NCI-H1105 (cell line): ENCODE results near the gene CYP2C9.
"Not testable (repeated sequence)": the region's sequence is repeated elsewhere in the genome, so short reads cannot be mapped to it uniquely, and the experiment has no call there.

Experiments
- DNase-seq: peaks from one replicate; lab custom pipeline; 2025; lab: John Stamatoyannopoulos, UW

Gene CYP2C9

GRCh38 chr10:94938383-94938782 is at the start of gene CYP2C9:
Gene CYP2C9, plus strand, starts transcription at chr10:94938658. Its CDS starts 25 bp downstream, at chr10:94938683.
- no peak for DNase-seq

DNA sequence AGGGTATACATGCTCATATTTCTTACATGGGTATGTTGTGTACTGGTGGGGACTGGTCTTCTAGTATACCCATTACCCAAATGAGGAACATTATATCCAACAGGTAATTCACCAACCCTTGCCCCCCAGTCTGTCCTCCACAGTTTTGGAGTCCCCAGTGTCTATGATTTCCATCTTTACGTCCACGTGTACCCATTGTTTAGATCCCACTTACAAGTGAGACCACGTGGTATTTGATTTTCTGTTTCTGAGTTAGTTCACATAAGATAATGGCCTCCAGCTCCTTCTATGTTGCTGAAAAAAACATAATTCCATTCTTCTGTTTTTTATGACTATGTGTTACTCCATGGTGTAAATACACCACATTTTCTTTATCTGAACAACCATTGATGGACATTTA is 49.3 kb upstream of the CYP2C9 start:
- DNase-seq = no peak

DNA sequence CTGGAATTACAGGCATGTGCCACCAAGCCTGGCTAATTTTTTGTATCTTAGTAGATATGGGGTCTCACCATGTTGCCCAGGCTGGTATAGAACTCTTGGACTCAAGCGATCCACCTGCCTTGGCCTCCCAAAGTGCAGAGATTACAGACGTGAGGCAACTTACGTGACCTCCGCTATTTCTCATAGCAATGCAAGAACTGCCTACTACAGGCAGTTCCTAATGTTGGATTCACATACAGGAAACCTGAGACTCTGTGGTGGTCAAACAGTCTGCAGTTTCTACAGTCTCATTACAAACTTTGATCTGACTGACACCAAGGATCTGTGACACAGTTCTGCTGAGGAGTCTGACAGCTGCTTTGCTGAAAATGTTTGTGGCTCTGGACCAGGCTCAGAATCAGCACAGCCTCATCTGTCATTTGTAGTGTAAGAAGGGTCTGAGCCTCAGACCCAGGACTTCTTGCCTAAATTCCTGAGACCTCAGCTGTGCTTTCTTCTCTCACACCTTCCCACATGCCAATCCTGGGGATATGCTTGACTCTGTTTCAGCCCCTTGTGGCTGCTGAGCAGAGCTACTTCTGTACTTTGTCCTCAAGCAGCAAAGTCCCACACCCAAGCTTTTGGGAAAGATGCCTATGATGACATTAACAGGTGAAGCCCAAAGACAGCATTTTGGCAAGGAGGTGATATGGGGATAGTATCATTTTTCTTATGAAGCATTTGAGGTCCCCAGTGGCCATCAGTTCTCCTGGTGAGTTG is 48.0 kb upstream of the CYP2C9 start:
- DNase-seq = no peak

GRCh38 chr10:94898414-94898813 is 40.0 kb upstream of the CYP2C9 start:
- DNase-seq = not testable (repeated sequence)

GRCh38 chr10:94902080-94902479 is 36.4 kb upstream of the CYP2C9 start:
- no peak for DNase-seq

DNA sequence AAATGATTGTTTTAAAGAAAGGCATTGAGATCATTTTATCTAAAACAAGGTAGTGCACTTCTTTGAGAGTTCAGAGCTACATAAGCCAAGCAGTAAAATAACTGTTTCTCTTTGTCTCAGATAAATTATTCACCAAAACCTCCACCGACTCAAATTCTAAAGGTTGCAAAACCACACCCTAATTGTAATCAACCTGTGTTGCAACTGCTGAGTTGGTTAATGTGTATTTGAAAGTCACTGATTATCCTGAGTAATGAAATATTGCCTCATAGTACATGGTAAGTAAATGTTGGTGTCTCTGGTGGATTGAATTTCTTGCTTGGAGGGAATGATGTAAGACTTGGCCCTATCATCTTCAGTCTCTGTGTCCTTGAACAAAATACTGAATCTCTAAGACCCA is 35.9 kb upstream of the CYP2C9 start:
- no peak for DNase-seq

DNA sequence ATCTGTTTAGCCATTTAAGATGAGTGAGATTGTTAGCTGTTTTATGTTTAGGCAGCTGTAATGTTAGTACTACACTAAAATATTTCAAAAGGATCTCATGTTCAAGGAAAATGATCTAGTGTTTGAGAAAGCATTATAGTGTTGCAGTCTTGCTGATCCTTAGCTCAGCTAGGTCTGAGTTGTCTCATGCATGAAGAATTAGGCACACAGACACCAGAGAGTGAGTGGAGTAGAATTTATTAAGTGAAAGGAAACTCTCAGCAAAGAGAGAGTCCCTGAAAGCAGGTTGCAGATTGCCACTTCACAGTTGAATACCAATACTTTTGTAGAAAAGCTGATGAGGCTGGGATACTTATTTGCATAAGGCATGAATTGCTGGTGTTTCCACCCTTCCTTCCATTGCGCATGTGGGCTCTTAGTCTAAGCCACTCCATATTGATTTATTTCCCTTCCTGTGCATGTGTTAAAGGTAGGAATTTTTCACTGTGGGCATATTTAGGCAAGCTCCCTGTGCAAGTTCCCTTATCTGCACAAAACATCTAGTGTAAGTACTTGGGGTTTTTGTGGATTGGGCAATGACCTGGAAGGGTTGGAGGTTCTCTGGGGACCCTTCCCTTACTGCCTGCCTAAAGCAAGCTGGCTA is 33.8 kb upstream of the CYP2C9 start:
- DNase-seq = not testable (repeated sequence)

DNA sequence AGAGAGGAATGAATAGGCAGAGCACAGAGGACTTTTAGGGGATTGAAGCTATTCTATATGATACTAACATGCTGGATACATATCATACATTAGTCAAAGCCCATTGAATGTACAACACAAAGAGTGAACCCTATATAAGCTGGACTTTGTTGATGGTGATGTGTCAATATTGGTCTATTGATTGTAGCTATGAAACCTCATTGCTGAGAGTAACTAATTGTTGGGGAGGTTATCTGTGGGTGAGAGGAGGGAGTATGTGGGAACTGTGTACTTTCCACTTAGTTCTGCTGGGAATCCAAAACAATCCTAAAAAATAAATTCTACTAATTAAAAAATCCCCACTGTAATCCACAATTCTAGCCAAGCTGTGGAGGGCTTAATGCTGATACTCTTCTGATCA is 22.0 kb upstream of the CYP2C9 start:
- no peak for DNase-seq

DNA sequence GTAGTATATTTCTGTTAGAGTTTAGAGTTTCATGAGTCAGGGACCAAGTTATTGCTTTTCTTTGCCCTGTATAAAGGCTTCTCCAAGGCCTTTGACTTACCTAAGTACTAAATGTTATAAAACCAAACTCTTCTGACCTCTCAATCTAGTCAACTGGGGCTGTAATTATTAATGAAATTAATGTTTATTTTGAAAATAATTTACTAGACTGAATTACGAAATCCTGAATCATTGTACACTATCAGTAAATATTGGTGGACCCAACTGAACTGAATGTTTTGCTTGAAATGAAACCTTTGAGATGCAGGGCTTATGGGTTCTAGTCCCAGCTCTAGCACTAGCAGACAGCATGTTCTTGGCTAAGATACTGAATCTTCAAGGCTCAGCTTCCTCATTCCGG is 1.7 kb upstream of the CYP2C9 start:
- DNase-seq = no peak

GRCh38 chr10:94943432-94944103 is 5.1 kb downstream of the CYP2C9 start:
- DNase-seq = not testable (repeated sequence)

DNA sequence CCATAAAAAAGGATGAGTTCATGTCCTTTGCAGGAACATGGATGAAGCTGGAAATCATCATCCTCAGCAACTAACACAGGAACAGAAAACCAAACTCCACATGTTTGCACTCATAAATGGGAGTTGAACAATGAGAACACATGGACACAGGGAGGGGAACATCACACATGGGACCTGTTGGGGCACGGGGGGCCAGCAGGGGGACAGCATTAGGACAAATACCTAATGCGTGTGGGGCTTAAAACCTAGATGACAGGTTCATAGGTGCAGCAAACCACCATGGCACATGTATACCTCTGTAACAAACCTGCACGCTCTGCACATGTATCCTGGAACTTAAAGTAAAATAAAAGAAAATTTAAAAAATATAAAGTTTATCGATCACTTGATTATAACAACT is 7.7 kb downstream of the CYP2C9 start:
- DNase-seq = not testable (repeated sequence)

- peak; percentile 3 for DNase-seq
These were observed 25.4 kb downstream of the CYP2C9 start for GRCh38 chr10:94963901-94964300.

DNA sequence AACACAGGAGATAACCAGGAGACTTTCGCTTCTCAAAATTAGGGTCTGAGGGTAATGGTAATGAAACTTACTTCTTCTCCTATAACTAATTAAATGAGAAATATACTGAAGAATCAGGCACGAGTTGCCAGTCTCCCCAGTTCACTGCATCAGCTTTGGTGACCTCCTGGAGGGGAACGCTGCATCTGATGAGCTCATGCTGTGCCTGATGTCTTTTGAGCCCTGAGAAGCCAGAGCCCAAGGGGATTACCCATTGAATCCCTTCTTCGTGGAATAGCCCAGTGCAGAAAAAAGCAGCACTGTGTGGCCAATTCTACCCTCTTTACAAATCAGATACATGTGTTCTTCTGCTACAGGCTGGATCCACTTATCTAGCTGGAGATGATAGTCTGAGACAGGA is 45.1 kb downstream of the CYP2C9 start:
- DNase-seq = no peak

- DNase-seq = no peak
These were observed 50.7 kb downstream of the CYP2C9 start for GRCh38 chr10:94989192-94989591.

DNA sequence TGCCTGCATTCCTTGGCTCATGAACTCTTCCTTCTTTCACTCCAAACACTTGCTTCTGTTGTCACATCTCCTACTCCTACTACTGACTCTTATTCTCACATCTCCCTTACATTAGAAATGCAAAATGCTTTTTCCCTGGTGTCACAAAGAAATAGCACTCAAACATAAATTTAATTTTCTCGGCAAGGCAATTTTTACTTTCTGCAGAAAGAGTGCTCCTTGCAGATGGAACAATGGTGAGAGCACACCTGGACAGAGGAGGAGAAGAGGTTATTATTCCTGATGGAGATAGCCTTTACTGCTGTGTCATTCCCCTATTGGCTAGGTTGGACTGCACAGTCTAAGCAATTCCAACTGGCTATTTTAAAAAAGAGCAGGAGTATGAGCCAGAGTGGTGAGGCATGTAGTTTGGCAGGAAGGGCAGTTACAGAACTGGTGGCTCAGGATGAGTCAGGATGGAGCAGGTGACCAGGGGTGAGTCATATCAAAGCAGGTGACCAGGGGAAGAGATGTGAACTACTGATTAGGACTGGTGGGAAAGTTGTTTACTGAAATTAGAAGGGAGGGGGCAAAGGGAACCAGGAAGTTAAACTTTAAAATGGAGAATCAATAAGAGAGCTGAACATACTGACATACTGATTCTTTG is 52.9 kb downstream of the CYP2C9 start:
- no peak for DNase-seq

DNA sequence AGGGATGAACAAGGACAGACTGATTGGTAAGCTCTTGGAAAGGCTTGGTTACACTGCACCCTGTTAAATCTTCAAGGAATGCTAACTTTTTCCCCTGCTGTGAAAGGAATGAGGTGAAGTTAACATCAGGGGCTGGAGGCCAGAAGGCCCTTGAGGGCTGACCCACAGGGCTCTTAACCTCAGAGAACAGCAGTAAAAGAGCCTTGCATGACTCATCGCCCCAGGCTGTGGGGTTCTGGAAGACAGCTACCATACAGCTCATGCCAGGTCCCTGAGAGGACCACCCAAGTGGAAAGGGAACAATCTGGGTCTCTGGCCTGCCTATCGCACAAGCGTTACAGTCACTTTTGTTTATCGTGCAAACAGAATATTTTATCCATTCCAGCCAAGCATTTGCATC is 54.4 kb downstream of the CYP2C9 start:
- DNase-seq = no peak

DNA sequence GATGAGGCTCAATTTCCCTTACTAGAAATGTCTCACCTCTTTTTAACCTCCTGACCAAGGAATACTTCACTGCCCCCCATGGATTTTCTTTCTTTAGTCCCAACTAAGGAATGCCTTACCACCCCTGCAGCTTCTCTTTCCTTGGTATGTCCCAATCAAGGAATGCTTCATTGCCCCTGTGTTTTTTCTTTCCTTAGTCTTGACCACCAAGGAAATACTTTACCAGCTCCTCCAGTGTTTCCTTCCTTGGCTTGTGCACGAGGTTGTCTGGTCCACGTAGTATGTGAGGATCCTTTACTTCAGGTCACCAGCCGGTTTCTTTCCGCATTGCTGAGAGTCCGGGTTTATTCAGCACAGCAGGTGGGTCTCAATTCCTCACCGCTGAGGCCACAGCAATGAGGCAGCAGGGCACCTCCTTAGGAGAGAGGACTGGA is 59.3 kb downstream of the CYP2C9 start:
- no peak for DNase-seq

DNA sequence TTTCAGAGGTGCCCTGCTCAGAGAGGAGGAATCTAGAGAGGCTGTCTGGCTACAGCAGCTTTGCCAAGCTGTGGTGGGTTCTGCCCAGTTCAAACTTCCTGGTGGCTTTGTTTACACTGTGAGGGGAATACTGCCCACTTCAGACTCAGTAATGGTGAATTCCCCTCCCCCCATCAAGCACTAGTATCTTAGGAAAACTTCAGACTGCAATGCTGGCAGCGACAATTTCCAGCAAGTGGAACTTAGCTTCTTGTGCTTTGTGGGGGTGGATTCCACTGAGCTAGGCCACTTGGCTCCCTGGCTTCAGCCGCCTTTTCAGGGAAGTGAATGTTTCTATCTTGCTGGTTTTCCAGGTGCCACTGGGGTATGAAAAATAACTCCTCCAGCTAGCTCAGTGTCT is 88.0 kb downstream of the CYP2C9 start:
- DNase-seq = no peak

DNA sequence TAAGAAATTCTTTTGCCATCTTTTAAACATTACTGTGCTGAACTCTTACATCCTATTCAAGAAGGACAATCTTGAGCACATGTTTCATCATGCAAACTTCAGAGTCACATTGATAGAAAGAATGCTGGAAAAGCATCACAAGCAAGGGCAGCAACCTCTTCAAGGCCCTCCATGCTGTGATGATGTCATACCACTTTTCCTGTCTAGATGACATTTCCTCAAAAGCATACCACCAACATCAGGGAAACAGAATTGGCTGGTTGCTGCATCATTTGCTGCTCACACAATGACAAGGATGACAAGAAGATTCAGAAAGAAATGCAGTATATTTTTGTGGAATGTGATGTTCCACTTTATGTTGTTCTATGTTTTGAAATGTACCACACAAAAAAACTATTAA is 93.2 kb downstream of the CYP2C9 start:
- no peak for DNase-seq

GRCh38 chr10:95034401-95034800 is 95.9 kb downstream of the CYP2C9 start:
- DNase-seq = no peak

DNA sequence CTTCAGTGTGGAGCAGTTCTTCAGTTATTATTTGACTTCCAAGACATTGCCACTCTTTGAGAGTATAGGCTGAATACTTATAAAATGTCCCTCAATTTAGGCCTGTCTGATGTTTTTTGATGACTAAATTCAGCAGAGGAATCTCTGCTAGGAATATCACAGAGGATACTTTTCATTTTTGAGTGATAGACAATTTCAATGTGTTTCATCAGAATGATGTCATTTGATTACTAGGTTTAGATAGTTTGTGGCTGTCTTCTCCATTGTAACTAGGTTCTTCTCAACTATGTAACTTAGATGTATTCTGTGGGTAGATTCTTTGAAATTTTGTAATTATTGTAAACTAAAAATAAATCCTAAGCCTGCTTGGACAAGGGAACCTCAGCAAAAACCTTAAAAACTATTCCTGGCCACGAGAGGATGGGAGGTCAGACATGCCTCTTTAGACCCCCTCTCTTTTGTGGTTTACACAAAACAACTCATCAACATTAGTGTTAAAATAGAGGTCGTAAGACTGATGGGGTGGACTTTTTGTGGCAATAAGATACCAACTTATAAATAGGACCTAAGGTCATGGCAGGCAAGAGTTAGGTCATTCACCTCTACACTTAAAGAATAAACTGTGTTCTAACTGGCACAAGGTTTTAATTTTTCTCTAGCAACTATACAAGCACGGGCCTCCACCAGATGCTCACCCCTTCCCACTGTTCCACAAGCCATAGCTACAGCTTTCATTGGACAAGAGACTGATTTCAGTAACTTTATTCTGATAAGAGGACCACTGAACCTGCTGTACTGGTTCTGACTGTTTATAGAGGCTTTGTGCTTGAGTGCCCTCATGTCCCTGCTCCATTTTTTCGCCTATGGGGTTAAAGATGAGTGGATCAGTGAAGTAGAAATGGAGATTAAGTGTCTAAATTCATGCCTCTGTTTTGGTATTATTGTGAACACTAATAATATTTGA is 97.2 kb downstream of the CYP2C9 start:
- no peak for DNase-seq
